Right lobe of liver (tissue), 4 donors: ENCODE data around the gene CSGALNACT2.
"Not testable (repeated sequence)": the region's sequence is repeated elsewhere in the genome, so short reads cannot be mapped to it uniquely, and the experiment has no call there.

ENCODE experiments used
- CTCF ChIP-seq, 4 donors: fragments of 200-600 bp in 3 of 4; fragments of 450-650 bp in 1 of 4; IDR thresholded peaks; one replicate each; pipeline versions ENCODE4 v1.5.1 to v1.8.0; 2016 to 2022; ENCODE audit warnings: antibody characterized with exemption in 4 of 4, mild to moderate bottlenecking in 2 of 4
- POLR2A ChIP-seq: fragments of 450-650 bp; IDR thresholded peaks from one replicate; pipeline ENCODE4 v1.6.1; 2017; ENCODE audit warnings: antibody characterized with exemption, mild to moderate bottlenecking
- donor health status: DM: no; HTN: no; CAD: no.
- donor health status: DM: no; HTN: no; CAD: no.
- donor health status: DM: no; HTN: yes; CAD: no.

- not testable (repeated sequence) for TF ChIP-seq CTCF (IDR thresholded peaks at IDR 0.05); POLR2A
These were observed 45.5 kb downstream of the CSGALNACT2 start for GRCh38 chr10:43183764-43184163.
